Mucosa of rectum (tissue), 2 donors: ENCODE results near the gene ST6GAL2.

Experiments
- H3K27ac ChIP-seq, 2 donors: one replicate each; pipeline ENCODE4 v1.7.0; 2013; ENCODE audit warnings: inconsistent platforms in 2 of 2, low read depth in 2 of 2, low read length in 2 of 2
- H3K27me3 ChIP-seq, 2 donors: one replicate each; pipeline ENCODE4 v1.7.0; 2013; ENCODE audit warnings: low read length in 2 of 2; ENCODE audit not compliant: control insufficient read depth in 2 of 2, insufficient read depth in 2 of 2
- H3K36me3 ChIP-seq, 2 donors: one replicate each; pipeline ENCODE4 v1.7.0; 2013; ENCODE audit warnings: low read length in 2 of 2; ENCODE audit not compliant: control insufficient read depth in 2 of 2, insufficient read depth in 2 of 2
- H3K4me1 ChIP-seq, 2 donors: one replicate each; pipeline ENCODE4 v1.7.0; 2013; ENCODE audit warnings: low read length in 2 of 2, mild to moderate bottlenecking in 1 of 2; ENCODE audit not compliant: control insufficient read depth in 2 of 2, insufficient read depth in 2 of 2
- H3K4me3 ChIP-seq, 2 donors: one replicate each; pipeline ENCODE4 v1.7.0; 2013; ENCODE audit warnings: low read length in 2 of 2
- H3K9ac ChIP-seq, 2 donors: one replicate each; pipeline ENCODE4 v1.7.0; 2013; ENCODE audit warnings: low read length in 2 of 2, low read depth in 1 of 2, mild to moderate bottlenecking in 1 of 2
- H3K9me3 ChIP-seq, 2 donors: one replicate each; pipeline ENCODE4 v1.7.0; 2013; ENCODE audit warnings: low read length in 2 of 2; ENCODE audit not compliant: control insufficient read depth in 2 of 2
- donor health status: healthy.
- donor health status: Normal muscosa, but diverticular disease.

ST6GAL2 gene

DNA sequence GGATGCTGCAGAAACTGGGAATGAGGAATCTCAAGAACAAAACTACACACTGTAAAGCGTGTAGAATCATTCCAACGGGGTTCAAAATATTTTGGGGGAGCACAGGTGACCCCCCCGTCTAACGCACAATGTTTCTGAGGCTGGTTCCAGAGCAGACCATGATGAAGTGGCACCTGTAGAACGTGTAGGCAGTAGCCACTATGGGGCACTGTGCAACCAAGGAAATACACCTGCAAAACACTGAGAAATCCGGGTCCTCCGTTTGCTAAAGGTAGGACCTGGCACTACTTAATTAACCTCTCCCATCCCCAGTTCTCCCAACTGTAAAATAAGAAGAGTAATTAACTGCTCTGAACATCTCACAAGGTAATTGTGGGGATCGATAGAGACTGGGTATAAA, 22.6 kb downstream of the ST6GAL2 start:
- Histone ChIP-seq H3K4me3 (no peak overlapping the region), H3K9me3 (no peaks in the 10 kb centered on the region), H3K27ac (no peak overlapping the region), H3K4me1 (no peaks in the 10 kb centered on the region), H3K9ac (no peak overlapping the region), H3K27me3 (no peaks in the 10 kb centered on the region), H3K36me3 (no peaks in the 10 kb centered on the region)

GRCh38 chr2:106859498-106859897, 26.5 kb downstream of the ST6GAL2 start:
- Histone ChIP-seq H3K27ac (no peak overlapping the region), H3K27me3 (no peaks in the 10 kb centered on the region), H3K9ac (no peak overlapping the region), H3K4me1 (no peaks in the 10 kb centered on the region), H3K9me3 (no peaks in the 10 kb centered on the region), H3K4me3 (no peak overlapping the region), H3K36me3 (no peaks in the 10 kb centered on the region)

- Histone ChIP-seq H3K9me3 (no peaks in the 10 kb centered on the region), H3K27ac (no peak overlapping the region), H3K36me3 (no peaks in the 10 kb centered on the region), H3K27me3 (no peaks in the 10 kb centered on the region), H3K9ac (no peak overlapping the region), H3K4me1 (no peaks in the 10 kb centered on the region), H3K4me3 (no peak overlapping the region)
These were observed 27.2 kb downstream of the ST6GAL2 start for GRCh38 chr2:106858810-106859209.

- H3K36me3 ChIP-seq, result no peaks in the 10 kb centered on the region
- H3K4me1 ChIP-seq, result no peaks in the 10 kb centered on the region
- H3K4me3 ChIP-seq, result no peak overlapping the region
- no peak overlapping the region for H3K9ac ChIP-seq
- no peaks in the 10 kb centered on the region for H3K27me3 ChIP-seq
- H3K9me3 ChIP-seq, result no peaks in the 10 kb centered on the region
- no peak overlapping the region for H3K27ac ChIP-seq
These were observed 28.0 kb downstream of the ST6GAL2 start for GRCh38 chr2:106857882-106858478.

DNA sequence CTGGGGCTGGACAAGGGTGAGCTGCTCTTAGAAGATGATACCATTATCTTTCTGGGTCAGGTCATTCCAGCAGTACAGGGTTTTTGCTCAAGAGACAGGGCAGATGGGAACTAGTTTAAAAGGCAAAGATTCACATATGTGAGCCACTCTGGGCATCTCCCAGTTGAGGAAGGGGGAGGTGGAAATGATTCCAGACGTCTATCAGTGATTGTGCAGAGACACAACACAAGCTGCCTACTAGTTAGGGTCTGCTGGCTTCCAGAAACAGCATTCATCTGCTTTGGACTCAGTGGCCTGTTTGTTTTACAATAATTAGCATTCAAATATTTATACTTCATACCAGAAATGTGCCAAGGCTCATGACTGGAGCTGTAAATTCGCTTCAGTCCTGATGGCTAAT, 32.3 kb downstream of the ST6GAL2 start:
- Histone ChIP-seq H3K27ac (no peak overlapping the region), H3K4me3 (no peak overlapping the region), H3K27me3 (no peaks in the 10 kb centered on the region), H3K9me3 (no peaks in the 10 kb centered on the region), H3K4me1 (no peaks in the 10 kb centered on the region), H3K9ac (no peak overlapping the region), H3K36me3 (no peaks in the 10 kb centered on the region)

GRCh38 chr2:106851881-106852501, 34.0 kb downstream of the ST6GAL2 start:
- no peaks in the 10 kb centered on the region for H3K9me3 ChIP-seq
- no peak overlapping the region for H3K4me3 ChIP-seq
- H3K27ac ChIP-seq, result no peak overlapping the region
- H3K36me3 ChIP-seq, result no peaks in the 10 kb centered on the region
- H3K27me3 ChIP-seq, result no peaks in the 10 kb centered on the region
- H3K9ac ChIP-seq, result no peak overlapping the region
- no peaks in the 10 kb centered on the region for H3K4me1 ChIP-seq

DNA sequence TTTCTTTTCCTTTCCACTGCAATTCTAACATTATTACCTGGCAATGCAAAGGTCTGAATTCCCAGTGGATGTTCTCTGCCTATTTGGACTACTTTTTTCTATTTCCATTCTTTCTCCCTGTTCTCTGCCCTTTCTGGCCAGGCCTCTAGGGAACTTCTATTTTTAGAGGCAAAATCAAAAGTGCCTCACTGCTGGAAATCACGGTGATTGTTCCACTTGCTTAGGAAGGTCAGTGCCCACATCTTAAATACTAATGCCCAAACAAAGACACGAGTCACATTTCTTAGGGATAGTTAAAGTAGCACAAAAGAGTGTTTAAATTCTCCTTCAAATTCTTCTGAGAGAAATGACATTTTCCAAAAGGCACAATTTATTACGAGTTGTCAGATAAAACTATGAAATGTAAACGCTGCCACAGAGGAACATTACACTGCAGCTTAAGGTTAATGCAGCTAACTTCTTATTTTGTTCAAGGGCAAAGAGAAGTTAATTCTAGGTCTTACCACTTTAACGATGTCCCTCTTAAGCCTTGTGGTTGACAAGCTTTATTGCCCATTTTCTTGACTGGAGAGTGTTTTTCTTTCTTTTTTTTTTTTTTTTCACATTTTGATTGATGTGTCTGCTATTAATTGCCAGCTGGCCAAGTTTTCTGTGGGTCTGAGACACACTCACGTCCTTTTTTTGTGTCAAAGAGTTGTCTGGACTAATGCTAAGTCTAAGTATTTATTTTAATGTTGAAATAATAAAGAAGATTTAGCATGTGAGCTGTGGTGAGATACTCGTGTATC, 34.7 kb downstream of the ST6GAL2 start:
- no peak overlapping the region for H3K9ac ChIP-seq
- H3K27ac ChIP-seq, result no peak overlapping the region
- H3K36me3 ChIP-seq, result no peaks in the 10 kb centered on the region
- no peak overlapping the region for H3K4me3 ChIP-seq
- no peaks in the 10 kb centered on the region for H3K9me3 ChIP-seq
- H3K4me1 ChIP-seq, result no peaks in the 10 kb centered on the region
- H3K27me3 ChIP-seq, result no peaks in the 10 kb centered on the region

DNA sequence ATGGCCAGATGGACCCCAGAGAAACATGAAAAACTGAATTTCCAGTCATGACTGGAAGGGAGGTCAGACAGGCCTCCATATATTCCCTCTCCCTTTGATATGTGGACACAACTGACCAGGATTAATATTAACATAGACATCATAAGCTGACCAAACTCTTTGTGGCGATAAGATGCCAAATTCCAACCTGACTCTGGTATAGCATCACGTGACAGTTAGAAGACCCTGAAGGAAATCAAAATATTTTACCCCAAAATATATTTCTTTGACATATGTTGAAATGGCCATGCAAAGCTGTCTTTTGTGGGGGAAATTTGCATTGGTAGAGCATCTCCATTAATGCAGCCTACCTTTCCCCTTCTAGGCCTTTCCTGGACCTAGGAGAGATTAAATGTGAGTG, 36.7 kb downstream of the ST6GAL2 start:
- Histone ChIP-seq H3K27ac (no peak overlapping the region), H3K27me3 (no peaks in the 10 kb centered on the region), H3K36me3 (no peaks in the 10 kb centered on the region), H3K9ac (no peak overlapping the region), H3K4me1 (no peaks in the 10 kb centered on the region), H3K9me3 (no peaks in the 10 kb centered on the region), H3K4me3 (no peak overlapping the region)

- H3K27ac ChIP-seq, result no peak overlapping the region
- no peaks in the 10 kb centered on the region for H3K4me1 ChIP-seq
- no peaks in the 10 kb centered on the region for H3K9me3 ChIP-seq
- no peak overlapping the region for H3K4me3 ChIP-seq
- H3K27me3 ChIP-seq, result no peaks in the 10 kb centered on the region
- no peaks in the 10 kb centered on the region for H3K36me3 ChIP-seq
- H3K9ac ChIP-seq, result no peak overlapping the region
These were observed 38.6 kb downstream of the ST6GAL2 start for GRCh38 chr2:106847366-106847765.

DNA sequence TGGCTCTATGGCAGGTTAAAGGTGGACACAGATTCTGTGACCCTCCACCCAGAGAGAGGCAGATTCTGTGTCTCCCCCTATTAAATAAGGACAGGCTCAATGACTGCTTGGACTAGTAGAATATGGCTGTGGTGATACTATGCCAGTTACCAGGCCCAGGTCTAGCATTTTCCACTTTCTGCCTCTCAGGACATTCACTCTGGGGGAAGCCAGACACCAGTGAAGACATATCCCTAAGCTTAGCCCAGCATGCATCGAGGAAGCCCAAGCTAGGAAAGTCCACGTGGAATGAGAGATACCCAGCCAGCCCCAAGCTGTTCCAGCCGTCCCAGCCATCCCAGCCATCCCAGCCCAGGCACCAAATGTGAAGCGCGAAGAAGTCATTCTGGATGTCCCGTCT, 40.3 kb downstream of the ST6GAL2 start:
- Histone ChIP-seq H3K4me3 (no peak overlapping the region), H3K27ac (no peak overlapping the region), H3K4me1 (no peaks in the 10 kb centered on the region), H3K36me3 (no peaks in the 10 kb centered on the region), H3K9me3 (no peaks in the 10 kb centered on the region), H3K9ac (no peak overlapping the region), H3K27me3 (no peaks in the 10 kb centered on the region)
